Measurements from ENCODE around the gene KNTC1. TPM values are rescaled to one million over a fixed set of nuclear protein-coding genes. Genes with fewer than 3 reads are reported as not detected.
"Not testable (repeated sequence)": the region's sequence is repeated elsewhere in the genome, so short reads cannot be mapped to it uniquely, and the experiment has no call there.

Gene KNTC1
- total RNA-seq, 2 experiments from 2014 or later: 124 to 136 TPM

GRCh38 chr12:122537021-122537420, 10.0 kb downstream of the KNTC1 start:
- CTCF ChIA-PET: interaction anchor here (0.6 to 2.6 kb wide), 4 partner anchors 13 to 445 kb away, joined by 3 to 9 read pairs (median 4); partner anchors contain the start of gene ZCCHC8
- Mint-ChIP-seq H3K36me3 (ENCODE audit: low read depth) (peaks cover 34% of the 10 kb centered on the region), H3K4me3 (no peak overlapping the region), H3K4me1 (peaks cover 4% of the 10 kb centered on the region), H3K9me3 (no peaks in the 10 kb centered on the region), H3K27ac (no peak overlapping the region), H3K27me3 (no peaks in the 10 kb centered on the region)
- POLR2A ChIA-PET: no interaction called here
- DNase-seq: no peak

- H3K36me3 Mint-ChIP-seq (ENCODE audit: low read depth): peaks cover 35% of the 10 kb centered on the region
- H3K4me3 Mint-ChIP-seq: no peak overlapping the region
- H3K4me1 Mint-ChIP-seq: no peaks in the 10 kb centered on the region
- no peak overlapping the region for H3K27ac Mint-ChIP-seq
- ChIA-PET POLR2A (no interaction called here), CTCF (interaction anchor here (0.8 to 2.6 kb wide), 4 partner anchors 12 to 42 kb away, joined by 3 to 9 read pairs (median 4); partner anchors contain the start of gene ZCCHC8)
- no peaks in the 10 kb centered on the region for H3K27me3 Mint-ChIP-seq
- DNase-seq: no peak
- H3K9me3 Mint-ChIP-seq: no peaks in the 10 kb centered on the region
Observed at GRCh38 chr12:122538496-122538895, 11.4 kb downstream of the KNTC1 start.

DNA sequence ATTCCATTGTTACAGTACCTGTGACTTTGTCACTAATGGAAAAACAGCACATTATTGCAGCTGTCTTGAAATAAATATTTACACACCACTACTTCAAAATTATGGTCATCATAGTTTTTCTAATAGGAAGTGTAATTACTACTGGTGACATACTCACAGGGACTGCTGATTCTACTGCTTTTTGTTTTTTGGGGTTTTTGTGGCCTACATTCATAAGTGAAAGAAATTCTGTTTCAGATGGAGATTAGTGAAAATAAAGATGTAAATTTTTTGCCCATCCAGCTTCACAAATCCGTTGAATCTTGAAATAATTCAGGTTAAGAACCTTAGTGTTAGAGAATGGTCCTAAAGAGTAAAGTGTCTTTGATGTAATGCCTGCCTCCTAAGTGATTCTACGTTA, 17.5 kb downstream of the KNTC1 start:
- peaks cover 29% of the 10 kb centered on the region for H3K36me3 Mint-ChIP-seq (ENCODE audit: low read depth)
- ChIA-PET CTCF (no interaction called here), POLR2A (no interaction called here)
- no peak overlapping the region for H3K27ac Mint-ChIP-seq
- H3K27me3 Mint-ChIP-seq: no peaks in the 10 kb centered on the region
- no peak overlapping the region for H3K4me3 Mint-ChIP-seq
- no peak for DNase-seq
- H3K9me3 Mint-ChIP-seq: no peaks in the 10 kb centered on the region
- no peaks in the 10 kb centered on the region for H3K4me1 Mint-ChIP-seq

- peaks cover 33% of the 10 kb centered on the region for H3K36me3 Mint-ChIP-seq (ENCODE audit: low read depth)
- ChIA-PET POLR2A (no interaction called here), CTCF (no interaction called here)
- no peak overlapping the region for H3K27ac Mint-ChIP-seq
- no peaks in the 10 kb centered on the region for H3K4me1 Mint-ChIP-seq
- DNase-seq: no peak
- no peak overlapping the region for H3K4me3 Mint-ChIP-seq
- no peaks in the 10 kb centered on the region for H3K27me3 Mint-ChIP-seq
- H3K9me3 Mint-ChIP-seq: no peaks in the 10 kb centered on the region
Observed at GRCh38 chr12:122545855-122546254, 18.8 kb downstream of the KNTC1 start.

- Mint-ChIP-seq H3K9me3 (no peaks in the 10 kb centered on the region), H3K4me3 (no peak overlapping the region)
Observed at GRCh38 chr12:122547330-122547729, 20.3 kb downstream of the KNTC1 start.

DNA sequence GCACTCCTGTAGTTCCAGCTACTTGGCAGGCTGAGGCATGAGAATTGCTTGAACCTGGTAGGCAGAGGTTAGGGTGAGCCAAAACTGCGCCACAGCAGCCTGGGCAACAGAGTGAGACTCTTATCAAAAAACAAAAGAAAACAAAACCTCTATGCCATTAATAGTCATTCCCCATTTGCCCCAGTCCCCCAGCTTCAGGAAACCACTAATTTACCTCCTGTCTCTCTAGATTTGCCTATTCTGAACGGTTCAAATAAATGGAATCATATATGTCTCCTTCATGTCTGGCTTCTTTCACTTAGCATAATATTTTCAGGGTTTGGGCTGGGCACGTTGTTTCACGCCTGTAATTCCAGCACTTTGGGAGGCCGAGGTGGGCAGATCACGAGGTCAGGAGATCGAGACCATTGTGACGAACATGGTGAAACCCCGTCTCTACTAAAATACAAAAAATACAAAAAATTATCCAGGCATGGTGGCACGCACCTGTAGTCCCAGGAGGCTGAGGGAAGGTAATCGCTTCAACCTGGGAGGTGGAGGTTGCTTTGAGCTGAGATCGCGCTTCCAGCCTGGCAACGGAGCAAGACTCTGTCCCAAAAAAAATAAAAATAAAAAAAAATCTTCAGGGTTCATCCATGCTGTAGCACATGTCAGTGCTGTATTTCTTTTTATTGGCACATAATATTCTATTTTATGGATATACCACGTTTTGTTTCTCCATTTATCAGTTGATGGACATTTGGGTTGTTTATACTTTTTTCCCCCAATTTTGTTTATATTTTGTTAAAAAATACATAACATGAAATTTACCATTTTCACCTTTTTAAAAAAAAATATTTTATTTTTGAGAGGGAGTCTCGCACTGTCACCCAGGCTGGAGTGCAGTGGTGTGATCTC, 31.9 kb downstream of the KNTC1 start:
- Mint-ChIP-seq H3K27ac (peak overlapping the region; percentile 25), H3K4me1 (no peaks in the 10 kb centered on the region), H3K4me3 (no peak overlapping the region), H3K36me3 (ENCODE audit: low read depth) (peaks cover 38% of the 10 kb centered on the region), H3K27me3 (no peaks in the 10 kb centered on the region), H3K9me3 (no peaks in the 10 kb centered on the region)
- ChIA-PET CTCF (no interaction called here), POLR2A (no interaction called here)
- no peak for DNase-seq

More at GRCh38 chr12:122547330-122547729, 20.3 kb downstream of the KNTC1 start:
- Mint-ChIP-seq H3K27me3 (no peaks in the 10 kb centered on the region), H3K36me3 (ENCODE audit: low read depth) (peaks cover 40% of the 10 kb centered on the region), H3K4me1 (no peaks in the 10 kb centered on the region), H3K27ac (no peak overlapping the region)
- no peak for DNase-seq
- POLR2A ChIA-PET: no interaction called here
- CTCF ChIA-PET: no interaction called here

DNA sequence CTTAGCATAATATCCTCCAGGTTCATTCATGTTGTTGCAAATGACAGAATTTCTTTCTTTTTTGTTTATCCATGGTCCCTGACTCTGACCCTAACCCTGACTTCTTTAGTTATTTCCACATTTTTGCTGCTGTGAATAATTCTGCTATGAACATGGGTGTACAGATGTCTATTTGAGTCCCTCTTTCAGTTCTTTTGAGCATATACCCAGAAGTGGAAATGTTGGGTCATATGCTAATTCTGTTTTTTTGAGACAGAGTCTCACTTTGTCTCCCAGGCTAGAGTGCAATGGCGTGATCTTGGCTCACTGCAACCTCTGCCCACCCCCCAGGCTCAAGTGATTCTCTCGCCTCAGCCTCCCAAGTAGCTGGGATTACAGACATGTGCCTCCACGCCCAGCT, 33.1 kb downstream of the KNTC1 start:
- Mint-ChIP-seq H3K27ac (peak overlapping the region; percentile 13), H3K27me3 (no peaks in the 10 kb centered on the region)
- CTCF ChIA-PET: no interaction called here

DNA sequence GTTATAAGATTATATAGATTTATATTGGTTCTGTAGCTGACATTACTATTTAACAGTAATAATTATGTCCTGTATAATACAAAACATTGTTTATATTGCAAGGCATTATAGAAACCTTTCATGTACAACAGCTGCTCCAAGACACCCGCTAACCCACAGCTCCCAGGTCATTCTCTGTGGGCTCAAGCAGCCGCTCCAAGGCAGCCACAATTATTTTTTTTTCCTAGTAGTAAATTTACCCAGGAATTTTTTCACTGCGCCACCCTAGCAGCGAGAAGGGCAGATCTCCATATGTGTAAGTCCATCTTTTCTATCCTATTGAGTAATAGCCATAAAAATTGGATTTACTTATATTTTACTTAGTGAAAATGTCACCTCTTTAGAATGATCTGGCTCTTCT, 36.3 kb downstream of the KNTC1 start:
- Mint-ChIP-seq H3K4me3 (no peak overlapping the region), H3K9me3 (no peaks in the 10 kb centered on the region), H3K4me1 (no peaks in the 10 kb centered on the region), H3K27ac (no peak overlapping the region), H3K27me3 (no peaks in the 10 kb centered on the region), H3K36me3 (ENCODE audit: low read depth) (peaks cover 27% of the 10 kb centered on the region)
- ChIA-PET POLR2A (no interaction called here), CTCF (no interaction called here)
- DNase-seq: no peak

More for the DNA sequence above, 33.1 kb downstream of the KNTC1 start:
- H3K36me3 Mint-ChIP-seq (ENCODE audit: low read depth): peaks cover 34% of the 10 kb centered on the region
- no peaks in the 10 kb centered on the region for H3K4me1 Mint-ChIP-seq
- DNase-seq: no peak
- H3K4me3 Mint-ChIP-seq: no peak overlapping the region
- POLR2A ChIA-PET: no interaction called here
- H3K9me3 Mint-ChIP-seq: no peaks in the 10 kb centered on the region

- CTCF ChIA-PET: interaction anchor here (0.6 to 1.2 kb wide), 4 partner anchors 10 to 66 kb away, joined by 3 to 4 read pairs (median 3); partner anchors contain the start of gene ZCCHC8
- POLR2A ChIA-PET, H3K27me3 Mint-ChIP-seq, DNase-seq, H3K4me1 Mint-ChIP-seq, H3K4me3 Mint-ChIP-seq, H3K27ac Mint-ChIP-seq, H3K9me3 Mint-ChIP-seq: not testable (repeated sequence)
- peaks cover 32% of the 10 kb centered on the region for H3K36me3 Mint-ChIP-seq (ENCODE audit: low read depth)
Observed at GRCh38 chr12:122566816-122567215, 39.8 kb downstream of the KNTC1 start.

GRCh38 chr12:122569288-122569687, 42.2 kb downstream of the KNTC1 start:
- Mint-ChIP-seq H3K4me1 (no peaks in the 10 kb centered on the region), H3K36me3 (ENCODE audit: low read depth) (peaks cover 36% of the 10 kb centered on the region), H3K27ac (no peak overlapping the region), H3K27me3 (no peaks in the 10 kb centered on the region), H3K4me3 (no peak overlapping the region), H3K9me3 (no peaks in the 10 kb centered on the region)
- no peak for DNase-seq
- POLR2A ChIA-PET: interaction anchor here (0.7 kb wide), 1 partner anchor 654 kb away, joined by 14 read pairs; no protein-coding TSS in a partner anchor
- CTCF ChIA-PET: interaction anchor here (0.6 to 2.7 kb wide), 4 partner anchors 8 to 1040 kb away, joined by 3 to 9 read pairs (median 6); partner anchors contain the start of gene ZCCHC8

DNA sequence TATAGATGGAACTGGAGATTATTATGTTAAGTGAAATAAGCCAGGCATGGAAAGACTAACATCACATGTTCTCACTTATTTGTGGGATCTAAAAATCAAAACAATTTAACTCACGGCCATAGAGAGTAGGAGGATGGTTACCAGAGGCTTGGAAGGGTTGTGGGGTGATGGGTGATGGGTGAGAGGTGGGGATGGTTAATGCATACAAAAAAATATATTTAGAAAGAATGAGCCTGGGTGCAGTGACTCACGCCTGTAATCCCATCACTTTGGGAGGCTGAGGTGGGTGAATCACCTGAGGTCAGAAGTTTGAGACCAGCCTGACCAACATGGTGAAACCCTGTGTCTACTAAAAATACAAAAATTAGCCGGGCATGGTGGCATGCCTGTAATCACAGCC, 43.0 kb downstream of the KNTC1 start:
- POLR2A ChIA-PET, H3K27ac Mint-ChIP-seq, H3K4me1 Mint-ChIP-seq, H3K9me3 Mint-ChIP-seq, DNase-seq, H3K4me3 Mint-ChIP-seq, H3K27me3 Mint-ChIP-seq: not testable (repeated sequence)
- CTCF ChIA-PET: interaction anchor here (1.6 to 2.7 kb wide), 2 partner anchors 35 to 69 kb away, joined by 7 to 9 read pairs; partner anchors contain the start of gene ZCCHC8
- peaks cover 38% of the 10 kb centered on the region for H3K36me3 Mint-ChIP-seq (ENCODE audit: low read depth)

DNA sequence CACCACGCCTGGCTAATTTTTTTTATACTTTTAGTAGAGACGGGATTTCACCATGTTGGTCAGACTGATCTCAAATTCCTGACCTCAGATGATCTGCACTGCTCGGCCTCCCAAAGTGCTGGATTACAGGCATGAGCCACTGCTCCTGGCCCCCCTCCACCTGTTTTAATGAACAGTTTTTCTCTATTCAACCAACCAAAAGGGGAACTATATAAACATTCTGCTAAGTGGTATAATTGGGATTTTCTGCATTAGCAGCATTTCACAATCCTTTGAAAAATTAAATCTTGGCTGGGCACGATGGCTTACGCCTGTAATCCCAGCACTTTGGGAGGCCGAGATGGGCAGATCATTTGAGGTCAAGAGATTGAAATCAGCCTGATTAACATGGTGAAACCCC, 44.8 kb downstream of the KNTC1 start:
- POLR2A ChIA-PET: no interaction called here
- DNase-seq: no peak
- H3K4me1 Mint-ChIP-seq: no peaks in the 10 kb centered on the region
- H3K9me3 Mint-ChIP-seq: no peaks in the 10 kb centered on the region
- no peak overlapping the region for H3K4me3 Mint-ChIP-seq
- no peaks in the 10 kb centered on the region for H3K27me3 Mint-ChIP-seq
- H3K27ac Mint-ChIP-seq: no peak overlapping the region
- CTCF ChIA-PET: no interaction called here
- H3K36me3 Mint-ChIP-seq (ENCODE audit: low read depth): peaks cover 55% of the 10 kb centered on the region

DNA sequence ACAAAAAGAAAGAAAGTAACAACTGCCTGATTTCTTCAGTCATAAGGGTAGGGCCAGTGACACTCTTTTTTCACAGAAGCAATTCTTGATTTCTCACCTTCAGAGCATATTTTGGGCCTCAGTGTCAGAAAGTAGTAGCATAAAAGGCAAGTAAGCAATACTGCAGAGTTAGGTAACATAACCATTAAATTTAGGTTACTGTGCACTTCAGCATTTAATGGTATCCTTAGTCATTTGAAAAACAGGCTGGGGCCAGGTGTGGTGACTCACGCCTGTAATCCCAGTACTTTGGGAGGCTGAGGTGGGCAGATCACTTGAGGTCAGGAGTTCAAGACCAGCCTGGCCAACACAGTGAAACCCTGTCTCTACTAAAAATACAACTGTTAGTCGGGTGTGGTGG, 56.2 kb downstream of the KNTC1 start:
- CTCF ChIA-PET: interaction anchor here (0.5 kb wide), 1 partner anchor 107 kb away, joined by 4 read pairs; no protein-coding TSS in a partner anchor
- H3K27me3 Mint-ChIP-seq, POLR2A ChIA-PET, H3K4me3 Mint-ChIP-seq, H3K9me3 Mint-ChIP-seq, DNase-seq, H3K4me1 Mint-ChIP-seq, H3K27ac Mint-ChIP-seq: not testable (repeated sequence)
- peaks cover 48% of the 10 kb centered on the region for H3K36me3 Mint-ChIP-seq (ENCODE audit: low read depth)
